H1 (cell line): ENCODE results near the gene MACROH2A1. TPM values are rescaled to one million over a fixed set of nuclear protein-coding genes. Genes with fewer than 3 reads are reported as not detected.

Experiments used
- polyA plus RNA-seq, 7 experiments: library from polyadenylated mRNA; depleted of rRNA in 3 of 7; stranded (reverse) in 5 of 7; unstranded in 2 of 7; fragments of >200 nt in 5 of 7; fragments of 200-250 nt in 2 of 7; gene quantifications; 1 replicate in 5 of 7; 2 replicates in 1 of 7; 4 replicates in 1 of 7; pipeline versions ENCODE4 v1.2.1 to v1.2.3, GENCODE V29; 2011 to 2013; ENCODE audit warnings: missing spikeins in 2 of 7, mixed read lengths in 2 of 7
- total RNA-seq: library from RNA; stranded (reverse); fragmentation: NEBNext Ultra II Directional; extraction: Animal tissue kit (Norgen Biotek cat#: 25700); gene quantifications from 2 replicates; pipeline ENCODE4 v1.2.1, GENCODE V29; 2021
- TF ChIP-seq, protein P1 (sequence below), 3 experiments: IDR thresholded peaks; 1 replicate in 2 of 3; 2 replicates in 1 of 3; pipeline versions ENCODE4 v1.5.1 to v1.6.1; 2011; ENCODE audit warnings: low read length in 3 of 3, mild to moderate bottlenecking in 3 of 3, inconsistent platforms in 2 of 3, low read depth in 1 of 3, moderate library complexity in 1 of 3; ENCODE audit not compliant: insufficient read depth in 1 of 3; ENCODE audit errors: control extremely low read depth in 1 of 3

MACROH2A1 gene
- total and polyA plus RNA-seq, 2 of the 8 experiments (the other 6 are each of a cell fraction or from before 2014, with no cell fraction given), result 60.0 to 92.3 TPM

DNA sequence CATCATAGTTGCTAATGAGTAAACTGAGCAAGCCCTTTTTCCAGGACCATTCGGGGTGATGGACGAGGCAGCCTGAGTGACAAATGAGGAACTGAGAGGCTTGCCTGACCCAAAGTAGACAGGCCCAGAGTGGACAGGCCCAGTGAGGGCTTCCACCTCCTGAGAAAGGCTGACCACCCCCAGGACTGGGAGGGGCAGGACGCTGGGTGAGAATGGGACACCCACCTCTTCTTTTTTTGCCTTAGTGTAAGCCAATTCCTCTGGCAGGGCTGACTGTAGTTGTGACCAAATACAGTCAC is 68.3 kb downstream of the MACROH2A1 start (continued):
- TF ChIP-seq, protein P1, sequence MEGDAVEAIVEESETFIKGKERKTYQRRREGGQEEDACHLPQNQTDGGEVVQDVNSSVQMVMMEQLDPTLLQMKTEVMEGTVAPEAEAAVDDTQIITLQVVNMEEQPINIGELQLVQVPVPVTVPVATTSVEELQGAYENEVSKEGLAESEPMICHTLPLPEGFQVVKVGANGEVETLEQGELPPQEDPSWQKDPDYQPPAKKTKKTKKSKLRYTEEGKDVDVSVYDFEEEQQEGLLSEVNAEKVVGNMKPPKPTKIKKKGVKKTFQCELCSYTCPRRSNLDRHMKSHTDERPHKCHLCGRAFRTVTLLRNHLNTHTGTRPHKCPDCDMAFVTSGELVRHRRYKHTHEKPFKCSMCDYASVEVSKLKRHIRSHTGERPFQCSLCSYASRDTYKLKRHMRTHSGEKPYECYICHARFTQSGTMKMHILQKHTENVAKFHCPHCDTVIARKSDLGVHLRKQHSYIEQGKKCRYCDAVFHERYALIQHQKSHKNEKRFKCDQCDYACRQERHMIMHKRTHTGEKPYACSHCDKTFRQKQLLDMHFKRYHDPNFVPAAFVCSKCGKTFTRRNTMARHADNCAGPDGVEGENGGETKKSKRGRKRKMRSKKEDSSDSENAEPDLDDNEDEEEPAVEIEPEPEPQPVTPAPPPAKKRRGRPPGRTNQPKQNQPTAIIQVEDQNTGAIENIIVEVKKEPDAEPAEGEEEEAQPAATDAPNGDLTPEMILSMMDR (IDR thresholded peaks at IDR 0.05; ENCODE audit: control extremely low read depth in 1 of 3, insufficient read depth in 1 of 3, low read depth in 1 of 3, low read length in 3 of 3), result no peak
